Measurements from ENCODE around the gene MAP3K14.
A peak's percentile ranks its signal among the peaks of the same experiment; 100 is the strongest.
"Not testable (repeated sequence)": the region's sequence is repeated elsewhere in the genome, so short reads cannot be mapped to it uniquely, and the experiment has no call there.

MAP3K14 gene

GRCh38 chr17:45307290-45308015, 9.4 kb downstream of the MAP3K14 start:
- peak; percentile 45 for DNase-seq

GRCh38 chr17:45306623-45307022, 10.2 kb downstream of the MAP3K14 start:
- DNase-seq = no peak
- in situ Hi-C loops (cut with HindIII; ENCODE audit: low pct_ligation_motif_present, low pct_unique_long_range_greater_than_20kb, low sequenced_read_pairs) = loop anchor here (10.0 kb wide), 1 partner anchor 78 kb away; no protein-coding TSS in a partner anchor

More at GRCh38 chr17:45307290-45308015, 9.4 kb downstream of the MAP3K14 start:
- in situ Hi-C loops (cut with HindIII; ENCODE audit: low pct_ligation_motif_present, low pct_unique_long_range_greater_than_20kb, low sequenced_read_pairs) = loop anchor here (10.0 kb wide), 1 partner anchor 77 kb away; no protein-coding TSS in a partner anchor

DNA sequence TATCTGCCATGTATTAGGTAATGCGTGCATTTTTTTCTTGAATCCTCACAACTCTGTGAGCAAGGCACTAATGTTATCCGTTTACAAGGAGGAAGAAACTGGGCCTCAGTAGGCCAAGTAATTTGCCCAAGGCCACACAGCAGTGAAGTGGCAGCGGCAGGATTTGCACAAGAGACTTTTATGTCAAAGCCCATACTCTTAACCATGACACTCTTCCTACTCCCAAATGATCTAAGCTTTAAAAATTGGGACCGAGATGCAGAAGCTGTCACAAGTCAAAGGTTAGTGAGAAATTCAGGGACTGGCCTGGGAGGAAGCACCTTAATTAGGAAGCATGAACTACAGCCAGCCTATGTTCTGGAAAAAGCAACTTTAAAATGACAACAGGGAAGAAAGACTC, 10.7 kb downstream of the MAP3K14 start:
- no peak for DNase-seq
- in situ Hi-C loops (cut with HindIII; ENCODE audit: low pct_ligation_motif_present, low pct_unique_long_range_greater_than_20kb, low sequenced_read_pairs) = loop anchor here (10.0 kb wide), 1 partner anchor 79 kb away; no protein-coding TSS in a partner anchor

- in situ Hi-C loops (cut with HindIII; ENCODE audit: low pct_ligation_motif_present, low pct_unique_long_range_greater_than_20kb, low sequenced_read_pairs) = loop anchor here (10.0 kb wide), 1 partner anchor 79 kb away; no protein-coding TSS in a partner anchor
- DNase-seq = no peak
Measured at GRCh38 chr17:45305530-45306087, 11.2 kb downstream of the MAP3K14 start.

- no peak for DNase-seq
- in situ Hi-C loops (cut with HindIII; ENCODE audit: low pct_ligation_motif_present, low pct_unique_long_range_greater_than_20kb, low sequenced_read_pairs) = loop anchor here (10.0 kb wide), 1 partner anchor 82 kb away; no protein-coding TSS in a partner anchor
Measured at GRCh38 chr17:45302649-45303173, 14.1 kb downstream of the MAP3K14 start.

- in situ Hi-C loops (cut with HindIII; ENCODE audit: low pct_ligation_motif_present, low pct_unique_long_range_greater_than_20kb, low sequenced_read_pairs) = loop anchor here (10.0 kb wide), 1 partner anchor 83 kb away; no protein-coding TSS in a partner anchor
- not testable (repeated sequence) for DNase-seq
Measured at GRCh38 chr17:45302220-45302619, 14.6 kb downstream of the MAP3K14 start.

DNA sequence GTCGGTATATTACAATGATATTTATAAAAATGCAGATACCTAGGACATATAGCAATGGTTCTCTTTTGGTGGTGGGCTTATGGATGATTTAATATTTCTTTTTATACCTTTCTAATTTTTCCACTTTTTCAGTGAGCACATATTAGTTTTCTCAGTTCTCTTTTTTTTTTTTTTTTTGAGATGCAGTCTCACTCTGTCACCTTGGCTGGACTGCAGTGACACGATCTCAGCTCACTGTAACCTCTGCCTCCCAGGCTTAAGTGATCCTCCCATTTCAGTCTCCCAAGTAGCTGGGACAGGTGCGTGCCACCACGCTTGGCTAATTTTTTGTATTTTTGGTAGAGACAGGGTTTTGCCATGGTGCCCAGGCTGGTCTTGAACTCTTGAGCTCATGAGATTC, 15.1 kb downstream of the MAP3K14 start:
- in situ Hi-C loops (cut with HindIII; ENCODE audit: low pct_ligation_motif_present, low pct_unique_long_range_greater_than_20kb, low sequenced_read_pairs) = loop anchor here (10.0 kb wide), 1 partner anchor 83 kb away; no protein-coding TSS in a partner anchor
- DNase-seq = no peak

GRCh38 chr17:45300060-45300751, 16.6 kb downstream of the MAP3K14 start:
- no peak for DNase-seq
- in situ Hi-C loops (cut with HindIII; ENCODE audit: low pct_ligation_motif_present, low pct_unique_long_range_greater_than_20kb, low sequenced_read_pairs) = loop anchor here (10.0 kb wide), 1 partner anchor 85 kb away; no protein-coding TSS in a partner anchor

DNA sequence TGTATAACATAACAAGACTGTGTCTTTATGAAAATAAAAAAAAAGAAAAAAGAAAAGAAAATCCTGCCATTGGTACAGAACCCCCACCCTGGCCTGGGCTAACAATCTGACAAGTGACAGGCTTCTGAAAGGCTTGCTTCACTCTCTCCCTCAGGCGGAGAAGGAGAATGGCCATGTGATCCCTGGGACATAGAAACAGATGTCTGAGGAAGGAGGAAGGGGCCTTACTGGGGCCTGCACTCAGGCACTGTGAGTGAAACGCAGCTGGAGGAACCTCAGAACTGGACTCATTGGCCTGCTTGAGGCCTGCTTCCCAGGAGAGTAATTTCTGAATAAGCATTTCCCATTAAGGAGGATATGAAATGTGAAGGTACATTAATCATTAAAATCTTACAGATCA, 17.5 kb downstream of the MAP3K14 start:
- DNase-seq = no peak
- in situ Hi-C loops (cut with HindIII; ENCODE audit: low pct_ligation_motif_present, low pct_unique_long_range_greater_than_20kb, low sequenced_read_pairs) = no loop called here

DNA sequence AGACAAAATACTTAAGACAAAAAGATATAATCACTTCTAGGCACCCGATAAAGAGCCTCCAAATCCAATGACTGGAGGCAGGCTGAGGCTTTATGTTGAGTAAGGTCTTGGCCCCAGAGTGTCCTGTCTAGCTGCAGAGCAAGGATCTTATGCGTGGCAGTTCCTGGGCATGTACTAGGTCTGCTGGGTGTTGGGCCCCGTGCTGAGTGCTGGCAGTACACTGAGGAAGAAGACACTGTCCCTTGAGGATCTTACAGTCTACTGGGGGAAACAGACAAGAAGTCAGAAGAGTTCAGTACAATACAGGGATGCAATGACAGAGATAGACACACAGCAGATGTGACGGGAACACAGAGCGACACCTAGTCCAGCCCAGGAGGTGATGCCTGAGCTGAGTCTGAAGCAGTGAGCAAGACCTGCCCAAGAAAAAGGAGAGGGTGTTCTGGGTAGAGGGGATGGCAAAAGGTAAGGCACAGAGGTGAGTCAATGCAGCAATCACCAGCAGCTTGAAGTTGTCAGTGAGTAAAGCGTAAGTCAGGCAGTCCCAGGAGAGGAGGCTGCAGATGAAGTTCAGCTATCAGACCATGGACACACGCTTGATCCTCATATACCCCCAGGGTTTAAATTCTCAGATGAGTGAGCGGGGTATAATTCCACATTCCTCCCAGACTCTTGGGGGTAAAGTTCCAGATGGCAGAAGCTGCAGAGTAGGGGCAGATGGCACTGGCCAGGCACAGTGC, 18.1 kb downstream of the MAP3K14 start:
- in situ Hi-C loops (cut with HindIII; ENCODE audit: low pct_ligation_motif_present, low pct_unique_long_range_greater_than_20kb, low sequenced_read_pairs) = no loop called here
- no peak for DNase-seq

DNA sequence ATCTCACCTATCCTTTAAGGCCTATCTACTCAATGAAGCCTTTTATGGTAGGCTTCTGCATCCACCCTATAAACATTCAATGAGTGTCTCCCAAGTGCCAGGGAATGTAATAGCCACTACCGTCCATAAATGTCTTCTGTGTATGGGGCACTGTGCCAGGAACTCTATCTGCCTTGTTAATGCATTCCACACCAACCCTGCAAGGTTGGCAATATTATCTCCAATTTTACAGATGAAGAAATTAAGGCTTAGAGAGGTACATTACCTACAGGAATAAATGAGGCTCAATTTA, 20.0 kb downstream of the MAP3K14 start:
- in situ Hi-C loops (cut with HindIII; ENCODE audit: low pct_ligation_motif_present, low pct_unique_long_range_greater_than_20kb, low sequenced_read_pairs) = no loop called here
- DNase-seq = no peak

GRCh38 chr17:45296003-45296832, 20.6 kb downstream of the MAP3K14 start:
- in situ Hi-C loops (cut with HindIII; ENCODE audit: low pct_ligation_motif_present, low pct_unique_long_range_greater_than_20kb, low sequenced_read_pairs) = no loop called here
- no peak for DNase-seq

GRCh38 chr17:45294506-45294905, 22.3 kb downstream of the MAP3K14 start:
- in situ Hi-C loops (cut with HindIII; ENCODE audit: low pct_ligation_motif_present, low pct_unique_long_range_greater_than_20kb, low sequenced_read_pairs) = no loop called here
- no peak for DNase-seq

- DNase-seq = peak; percentile 97
- in situ Hi-C loops (cut with HindIII; ENCODE audit: low pct_ligation_motif_present, low pct_unique_long_range_greater_than_20kb, low sequenced_read_pairs) = no loop called here
Measured at GRCh38 chr17:45293413-45294211, 23.2 kb downstream of the MAP3K14 start.

GRCh38 chr17:45292696-45293412, 24.0 kb downstream of the MAP3K14 start:
- in situ Hi-C loops (cut with HindIII; ENCODE audit: low pct_ligation_motif_present, low pct_unique_long_range_greater_than_20kb, low sequenced_read_pairs) = no loop called here

GRCh38 chr17:45291171-45291805, 25.5 kb downstream of the MAP3K14 start:
- in situ Hi-C loops (cut with HindIII; ENCODE audit: low pct_ligation_motif_present, low pct_unique_long_range_greater_than_20kb, low sequenced_read_pairs) = no loop called here
- DNase-seq = no peak

More at GRCh38 chr17:45292696-45293412, 24.0 kb downstream of the MAP3K14 start:
- DNase-seq = no peak
